ENCODE results near the gene CEP290.

- TF ChIP-seq, protein P1, sequence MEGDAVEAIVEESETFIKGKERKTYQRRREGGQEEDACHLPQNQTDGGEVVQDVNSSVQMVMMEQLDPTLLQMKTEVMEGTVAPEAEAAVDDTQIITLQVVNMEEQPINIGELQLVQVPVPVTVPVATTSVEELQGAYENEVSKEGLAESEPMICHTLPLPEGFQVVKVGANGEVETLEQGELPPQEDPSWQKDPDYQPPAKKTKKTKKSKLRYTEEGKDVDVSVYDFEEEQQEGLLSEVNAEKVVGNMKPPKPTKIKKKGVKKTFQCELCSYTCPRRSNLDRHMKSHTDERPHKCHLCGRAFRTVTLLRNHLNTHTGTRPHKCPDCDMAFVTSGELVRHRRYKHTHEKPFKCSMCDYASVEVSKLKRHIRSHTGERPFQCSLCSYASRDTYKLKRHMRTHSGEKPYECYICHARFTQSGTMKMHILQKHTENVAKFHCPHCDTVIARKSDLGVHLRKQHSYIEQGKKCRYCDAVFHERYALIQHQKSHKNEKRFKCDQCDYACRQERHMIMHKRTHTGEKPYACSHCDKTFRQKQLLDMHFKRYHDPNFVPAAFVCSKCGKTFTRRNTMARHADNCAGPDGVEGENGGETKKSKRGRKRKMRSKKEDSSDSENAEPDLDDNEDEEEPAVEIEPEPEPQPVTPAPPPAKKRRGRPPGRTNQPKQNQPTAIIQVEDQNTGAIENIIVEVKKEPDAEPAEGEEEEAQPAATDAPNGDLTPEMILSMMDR (conservative IDR thresholded peaks at IDR 0.05; ENCODE audit: low read depth in 2 of 2): no peak
- TF ChIP-seq POLR2AphosphoS5 (IDR thresholded peaks at IDR 0.05; ENCODE audit: low read depth) (no peak), EZH2 (IDR thresholded peaks at IDR 0.05; ENCODE audit: low read depth, unreplicated experiment) (no peak), EZH2phosphoT487 (IDR thresholded peaks at IDR 0.05; ENCODE audit: unreplicated experiment) (no peak), ZNF331 (CRISPR knock-in tag; IDR thresholded peaks at IDR 0.05; ENCODE audit: low read depth) (no peak)
Observed at GRCh38 chr12:88062474-88062873, 79.4 kb downstream of the CEP290 start.

Data from GM23338 (cell line).